GM21619 (cell line): ENCODE results near the gene SIDT2.
A peak's percentile ranks its signal among the peaks of the same experiment; 100 is the strongest.
"Not testable (repeated sequence)": the region's sequence is repeated elsewhere in the genome, so short reads cannot be mapped to it uniquely, and the experiment has no call there.

ENCODE experiments used
- ATAC-seq: cut with Tn5 transposase; IDR thresholded peaks from one replicate; pipeline ENCODE4 v1.9.1; 2021; ENCODE audit not compliant: unreplicated experiment

The SIDT2 gene

DNA sequence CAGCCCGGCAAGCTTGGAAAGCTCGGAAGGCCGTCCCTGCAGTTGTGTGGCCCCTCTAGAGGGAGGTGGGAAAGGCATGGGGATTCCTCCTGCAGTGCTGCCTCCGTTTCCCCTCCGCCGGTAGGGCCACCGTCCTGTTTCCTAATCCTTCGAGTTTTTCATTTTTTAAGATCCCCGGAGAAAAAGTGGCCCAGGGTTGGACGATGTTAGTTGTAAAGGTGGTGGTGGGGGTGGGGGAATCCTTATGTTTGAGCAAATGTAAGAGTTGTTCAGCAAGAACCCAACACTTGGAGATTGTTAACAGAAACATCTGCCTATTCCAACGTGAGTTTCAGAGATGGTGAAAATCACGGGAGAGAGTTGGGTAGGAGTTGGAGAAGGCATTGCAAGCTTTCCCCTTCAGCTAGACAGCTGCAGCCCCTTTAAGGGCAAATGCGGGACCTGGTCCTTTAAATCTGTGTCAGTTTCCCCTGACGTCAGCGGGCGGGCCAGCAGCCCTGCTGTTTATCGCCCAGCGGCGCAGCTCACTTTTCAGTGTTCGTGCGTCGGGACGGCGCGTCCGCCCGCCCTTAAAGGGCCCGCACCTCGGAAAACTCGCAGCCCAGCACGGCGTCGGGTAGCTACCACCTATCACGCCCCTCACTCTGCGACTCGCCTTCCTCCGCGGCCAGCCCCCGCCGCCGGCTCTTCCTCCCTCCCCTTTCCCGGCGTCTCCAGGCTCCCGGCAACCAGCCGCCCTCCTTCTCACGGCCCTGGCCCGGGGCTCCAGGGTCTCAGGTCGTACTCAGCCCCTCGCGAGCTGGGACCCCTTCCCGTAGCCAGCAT, at the start of gene SIDT2:
TSS of gene SIDT2 (plus strand) at position 534 of the 825 bp plus-strand sequence. CDS start 521 bp downstream, outside the sequence.
- peak; percentile 85 for ATAC-seq

DNA sequence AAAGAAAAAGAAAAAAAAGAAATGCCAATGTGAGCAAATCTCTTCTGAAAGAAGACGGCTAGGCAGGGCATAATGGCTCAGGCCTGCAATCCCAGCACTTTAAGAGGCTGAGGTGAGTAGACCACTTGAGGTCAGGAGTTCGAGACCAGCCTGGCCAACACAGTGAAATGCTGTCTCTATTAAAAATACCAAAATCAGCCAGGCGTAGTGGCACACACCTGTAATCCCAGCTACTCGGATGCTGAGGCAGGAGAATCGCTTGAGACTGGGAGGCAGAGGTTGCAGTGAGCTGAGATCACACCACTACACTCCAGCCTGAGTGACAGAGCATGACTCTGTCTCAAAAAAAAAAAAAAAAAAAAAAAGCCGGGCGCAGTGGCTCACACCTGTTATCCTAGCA, 48.1 kb upstream of the SIDT2 start:
- not testable (repeated sequence) for ATAC-seq

DNA sequence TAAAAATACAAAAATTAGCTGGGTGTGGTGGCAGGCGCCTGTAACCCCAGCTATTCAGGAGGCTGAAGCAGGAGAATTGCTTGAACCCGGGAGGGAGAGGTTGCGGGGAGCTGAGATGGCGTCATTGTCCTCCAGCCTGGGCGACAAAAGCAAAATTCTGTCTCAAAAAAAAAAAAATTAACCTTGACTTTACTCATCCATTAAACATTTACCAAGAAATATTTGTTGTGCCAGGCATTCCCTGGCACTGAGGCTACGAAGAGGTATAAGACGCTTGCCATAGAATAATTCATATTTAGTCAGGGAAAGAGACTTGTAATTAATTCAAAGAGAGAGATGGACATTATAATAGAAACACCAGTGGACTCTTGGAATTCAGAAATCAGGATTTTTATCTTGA, 47.7 kb upstream of the SIDT2 start:
- ATAC-seq = no peak

DNA sequence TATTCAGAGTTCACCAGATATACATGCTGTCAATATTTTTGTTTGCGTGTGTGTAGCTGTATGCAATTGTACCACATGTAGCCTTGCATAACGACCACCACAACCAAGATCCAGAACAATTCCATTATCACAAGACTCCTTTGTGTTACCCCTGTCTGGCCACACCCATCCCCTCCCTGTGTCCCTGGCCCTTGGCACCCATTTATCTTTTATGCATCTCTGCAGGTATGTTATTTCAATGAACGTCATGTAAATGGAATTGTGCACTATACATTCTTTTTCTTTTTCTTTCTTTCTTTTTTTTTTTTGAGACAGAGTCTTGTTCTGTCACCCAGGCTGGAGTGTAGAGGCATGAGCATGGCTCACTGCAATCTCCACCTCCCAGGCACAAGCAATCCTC, 44.1 kb upstream of the SIDT2 start:
- no peak for ATAC-seq

DNA sequence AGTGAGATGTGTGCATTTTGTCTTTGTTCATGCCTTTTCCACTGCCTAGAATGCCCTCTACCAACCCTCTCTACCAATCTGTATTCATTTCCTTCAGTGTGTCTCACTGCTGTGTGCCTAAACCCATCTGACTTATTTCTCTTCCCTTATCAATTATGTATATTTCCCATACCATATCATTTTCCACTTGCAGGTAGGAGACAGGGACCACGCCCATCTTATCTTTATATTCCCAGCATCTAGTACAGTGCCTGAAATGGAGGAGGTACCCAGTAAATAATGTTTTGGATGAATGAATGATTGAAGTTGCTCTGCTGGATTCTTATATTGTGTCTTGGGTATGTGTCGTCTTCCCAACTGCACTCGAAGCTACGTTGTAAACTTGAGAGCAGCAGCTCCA, 43.6 kb upstream of the SIDT2 start:
- ATAC-seq = not testable (repeated sequence)

DNA sequence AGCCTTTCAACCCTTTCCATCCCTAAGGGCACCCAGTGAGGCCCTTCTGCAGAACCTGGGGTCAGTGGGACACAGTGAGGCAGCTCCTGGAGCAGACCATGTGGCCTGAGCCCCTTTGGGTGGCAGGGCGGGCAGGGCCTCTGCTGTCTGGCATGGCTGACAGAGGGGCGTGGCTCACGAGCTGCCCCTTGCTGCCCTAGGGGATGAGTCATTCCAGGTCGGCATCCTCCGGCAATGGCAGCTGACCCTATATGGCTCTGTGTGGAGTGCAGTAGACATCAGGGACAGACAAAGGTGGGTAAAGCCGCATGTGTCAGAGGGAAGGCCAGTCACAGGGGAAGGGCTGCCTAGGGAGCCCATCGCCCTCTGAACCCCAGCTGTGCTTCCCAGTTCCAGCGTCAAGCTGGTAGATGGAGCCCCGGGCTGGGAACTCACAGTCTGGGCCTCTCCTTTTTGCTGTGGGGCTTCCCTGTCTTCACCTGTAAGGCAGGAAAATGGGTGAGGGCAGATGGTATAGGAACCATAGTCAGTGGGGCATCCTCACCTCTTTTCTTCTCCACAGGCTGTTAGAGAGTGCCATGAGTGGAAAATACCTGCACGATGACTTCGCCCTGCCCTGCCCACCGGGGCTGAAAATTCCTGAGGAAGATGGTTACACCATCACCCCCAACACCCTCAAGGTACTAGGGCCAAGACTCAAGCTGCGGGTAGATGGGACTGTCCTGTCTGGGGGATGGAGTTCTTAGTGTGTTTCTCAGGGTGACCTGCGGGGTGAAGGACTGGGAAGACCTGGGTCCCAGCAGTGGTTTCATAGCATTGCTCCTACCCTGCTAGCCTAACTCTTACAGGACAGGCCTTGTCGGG, 41.1 kb upstream of the SIDT2 start:
- not testable (repeated sequence) for ATAC-seq

DNA sequence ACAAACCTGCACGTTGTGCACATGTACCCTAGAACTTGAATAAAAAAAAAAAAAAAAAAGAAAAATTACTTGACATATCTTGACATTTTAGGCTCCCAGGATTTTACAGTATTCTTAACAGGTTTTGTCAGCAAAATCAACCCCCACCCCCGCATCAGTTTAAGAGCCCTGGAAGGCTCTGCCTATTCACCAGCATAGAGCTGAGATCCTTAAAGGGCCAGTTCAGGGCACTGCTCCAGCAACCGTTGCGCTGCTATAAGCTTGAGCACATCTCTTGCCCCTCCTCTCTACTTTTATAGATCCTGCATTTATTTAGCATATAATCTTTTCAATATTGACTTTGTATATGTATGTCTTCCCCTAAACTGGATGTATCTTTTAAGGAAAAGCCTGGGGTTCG, 35.2 kb upstream of the SIDT2 start:
- ATAC-seq = no peak

DNA sequence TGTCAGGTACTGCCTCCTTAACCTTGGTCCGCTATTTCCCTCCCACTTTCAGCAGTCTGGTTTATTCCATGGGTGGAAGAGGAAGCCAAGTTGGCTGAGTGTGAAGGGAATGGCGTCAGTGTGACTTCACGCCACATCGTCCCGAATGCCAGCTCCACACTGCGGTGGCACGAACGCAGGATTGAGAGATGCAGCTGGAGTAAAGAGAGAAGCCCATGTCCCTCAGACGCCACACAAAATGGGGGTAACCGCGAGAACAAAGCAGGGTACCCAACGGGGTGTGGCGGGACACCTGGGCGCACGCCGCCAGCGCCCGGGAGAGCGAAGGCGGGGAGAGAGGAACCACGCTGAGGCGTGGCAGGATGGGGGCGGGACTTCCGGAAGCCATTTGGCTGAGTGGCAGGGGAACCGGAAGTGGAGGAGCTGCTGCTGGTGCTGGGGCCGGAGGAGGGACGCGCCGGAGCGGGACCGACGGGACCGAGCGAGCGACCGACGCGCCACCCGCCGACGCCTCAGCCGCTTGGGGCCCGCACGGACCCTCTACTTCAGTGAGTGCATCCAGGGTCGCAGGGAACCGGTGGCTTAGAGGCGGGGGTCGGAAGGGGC, 34.6 kb upstream of the SIDT2 start, which contains the start of gene PAFAH1B2:
TSS of gene PAFAH1B2 (plus strand) at position 417 of the 606 bp plus-strand sequence. CDS start 8,161 bp downstream, outside the sequence.
- peak; percentile 95 for ATAC-seq

DNA sequence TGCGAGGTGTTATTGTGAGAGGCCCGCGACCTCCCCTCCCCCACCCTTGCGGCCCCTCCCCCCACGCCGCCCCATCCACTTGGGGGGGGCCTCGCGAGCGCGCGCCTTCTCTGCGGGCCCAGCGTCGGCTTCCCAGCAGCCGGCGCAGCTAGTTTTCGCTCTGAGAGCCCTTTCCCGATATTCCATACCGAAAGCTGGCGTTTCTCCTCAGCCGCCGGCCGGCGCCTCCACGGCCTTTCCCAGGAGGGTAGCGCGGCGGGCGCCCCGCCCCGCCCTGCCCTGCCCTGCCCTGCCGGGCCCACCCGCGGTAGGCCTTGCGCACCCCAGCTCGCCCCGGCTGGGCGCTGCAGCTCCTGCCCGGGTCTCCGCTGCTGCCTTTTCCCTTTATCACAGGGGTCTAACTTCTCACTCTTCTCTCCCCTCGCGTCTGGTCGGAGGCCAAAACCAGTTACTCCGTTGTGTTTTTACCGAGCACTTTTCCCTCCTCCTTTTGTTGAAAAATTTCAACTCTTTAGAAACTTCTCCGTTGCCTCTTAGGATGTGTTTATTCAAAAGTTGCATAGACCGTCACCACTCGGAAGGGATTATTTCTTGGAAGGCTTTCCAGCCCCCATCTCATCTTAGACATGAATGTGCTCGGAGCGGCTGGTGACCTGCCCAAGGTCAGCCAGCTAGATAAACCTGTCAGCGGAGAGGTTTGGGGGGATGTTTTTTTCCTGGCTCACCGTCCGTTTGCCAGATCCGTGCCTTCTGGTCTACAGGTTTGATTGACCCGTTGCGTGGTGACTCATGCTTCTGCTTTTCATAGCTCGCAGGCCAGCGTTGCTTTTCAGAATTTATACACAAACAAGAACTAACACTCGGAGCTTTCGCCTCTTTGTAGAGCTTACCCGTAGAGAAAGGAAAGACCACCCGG, 33.8 kb upstream of the SIDT2 start:
- peak; percentile 49 for ATAC-seq

DNA sequence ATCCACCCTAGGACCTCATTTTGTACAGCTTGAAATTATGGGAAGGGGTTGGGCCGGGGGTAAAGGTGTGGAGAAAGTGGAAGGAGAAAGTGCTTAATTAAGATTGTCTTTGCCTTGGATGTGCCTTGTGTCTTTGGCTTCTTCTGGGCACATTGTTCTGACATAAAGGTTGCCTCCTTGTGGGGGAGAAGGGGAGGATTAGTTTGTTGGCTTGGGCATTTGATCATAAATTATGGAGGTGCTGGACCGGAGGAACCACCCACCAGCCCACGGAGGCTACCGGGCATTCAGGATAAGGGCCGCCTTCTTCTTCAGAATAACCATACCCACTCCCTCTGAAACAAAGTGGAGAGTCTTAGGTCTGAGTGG, 33.2 kb upstream of the SIDT2 start:
- ATAC-seq = no peak

DNA sequence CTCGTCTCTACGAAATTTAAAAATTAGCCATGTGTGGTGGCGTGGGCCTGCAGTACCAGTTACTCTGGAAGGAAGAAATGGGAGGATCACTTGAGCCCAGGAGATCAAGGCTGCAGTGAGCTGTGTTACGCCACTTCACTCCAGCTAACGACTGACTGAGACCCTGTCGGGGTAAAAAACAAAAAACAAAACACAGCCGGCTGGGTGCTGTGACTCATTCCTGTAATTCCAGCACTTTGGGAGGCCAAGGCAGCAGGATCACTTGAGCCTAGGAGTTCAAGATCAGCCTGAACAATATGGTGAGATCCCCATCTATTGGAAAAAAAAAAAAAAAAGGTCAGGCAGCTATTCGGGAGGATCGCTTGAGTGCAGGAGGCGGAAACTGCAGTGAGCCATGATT, 32.0 kb upstream of the SIDT2 start:
- ATAC-seq = no peak

DNA sequence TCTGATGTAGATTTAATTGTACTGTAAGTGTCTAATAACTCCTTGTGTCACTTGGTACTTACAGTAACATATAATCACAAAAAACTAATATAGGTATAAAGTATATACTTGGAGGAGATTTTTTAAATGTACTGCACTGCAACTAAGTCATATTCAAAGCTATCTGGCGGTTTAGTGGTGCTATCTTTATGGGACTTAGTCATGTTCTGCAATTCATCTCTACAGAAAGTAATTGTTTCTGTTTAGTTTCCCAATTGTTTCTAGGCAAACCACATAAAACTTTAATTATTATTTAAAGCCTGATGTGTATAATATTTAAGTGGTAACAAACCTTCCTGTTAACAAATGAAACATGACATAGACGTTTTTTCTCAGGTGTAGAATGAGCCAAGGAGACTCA, 26.5 kb upstream of the SIDT2 start:
- ATAC-seq = no peak

DNA sequence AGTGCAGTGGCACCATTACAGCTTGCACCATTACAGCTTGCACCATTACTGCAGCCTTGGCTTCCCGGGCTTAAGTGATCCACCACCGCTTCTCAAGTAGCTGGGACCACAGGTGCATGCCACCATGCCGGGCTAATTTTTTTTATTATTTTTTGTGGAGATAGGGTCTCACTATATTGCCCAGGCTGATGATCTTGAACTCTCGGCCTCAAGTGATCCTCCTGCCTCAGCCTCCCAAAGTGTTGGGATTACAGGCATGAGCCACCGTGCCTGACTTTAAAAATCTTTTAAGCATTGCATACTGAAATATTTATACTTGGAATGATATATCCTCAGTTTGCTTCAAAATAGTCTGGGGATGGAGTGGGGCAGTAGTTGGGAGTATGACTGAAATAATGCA, 24.1 kb upstream of the SIDT2 start:
- ATAC-seq = no peak

DNA sequence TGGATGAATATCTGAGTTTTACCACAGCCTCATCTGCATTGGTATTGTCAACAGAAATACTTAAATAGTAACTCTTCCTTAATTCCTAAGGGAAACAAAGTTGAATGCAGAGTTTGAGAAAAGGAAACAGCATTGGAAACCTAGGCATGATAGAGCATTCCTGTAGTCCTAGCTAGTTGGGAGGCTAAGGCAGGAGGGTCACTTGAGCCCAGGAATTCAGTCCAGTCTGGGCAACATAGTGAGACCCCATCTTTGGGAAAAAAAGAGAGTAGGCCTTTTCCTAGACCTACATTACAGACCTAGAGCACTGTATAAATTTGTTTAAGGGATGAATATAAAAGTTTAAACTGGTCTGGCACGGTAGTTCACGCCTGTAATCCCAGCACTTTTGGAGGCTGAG, 21.0 kb upstream of the SIDT2 start:
- no peak for ATAC-seq

DNA sequence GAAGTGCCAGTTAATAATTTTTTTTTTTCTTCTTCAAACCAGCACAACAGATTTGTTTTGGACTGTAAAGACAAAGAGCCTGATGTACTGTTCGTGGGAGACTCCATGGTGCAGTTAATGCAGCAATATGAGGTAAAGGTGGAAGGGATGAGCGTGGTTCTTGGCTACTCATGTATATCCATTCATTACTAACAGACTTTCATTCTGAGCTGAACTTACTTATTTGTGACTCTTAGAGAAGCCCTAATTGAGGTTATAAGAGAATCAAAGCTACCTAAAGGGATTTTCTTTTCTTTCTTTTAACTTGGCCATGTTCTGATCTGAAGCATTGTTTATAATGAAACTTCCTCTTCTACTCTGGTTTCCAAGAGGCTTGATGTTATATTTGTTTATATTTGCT, 18.7 kb upstream of the SIDT2 start:
- no peak for ATAC-seq

DNA sequence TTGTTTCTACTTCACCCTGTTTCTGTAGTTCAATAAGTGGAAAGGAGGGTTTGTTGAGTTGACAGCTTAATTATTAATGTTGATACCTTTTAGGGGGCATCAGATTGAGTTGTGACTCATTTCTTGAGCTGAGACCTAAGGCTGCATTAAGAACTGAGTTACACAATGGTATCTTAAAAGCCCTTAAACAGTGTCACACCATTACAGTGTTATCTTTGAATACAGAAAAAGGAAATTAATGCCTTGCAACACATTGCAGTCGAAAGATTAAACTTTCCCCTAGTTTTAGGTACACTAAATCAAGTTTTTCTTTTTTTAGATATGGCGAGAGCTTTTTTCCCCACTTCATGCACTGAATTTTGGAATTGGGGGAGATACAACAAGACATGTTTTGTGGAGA, 17.7 kb upstream of the SIDT2 start:
- ATAC-seq = no peak

DNA sequence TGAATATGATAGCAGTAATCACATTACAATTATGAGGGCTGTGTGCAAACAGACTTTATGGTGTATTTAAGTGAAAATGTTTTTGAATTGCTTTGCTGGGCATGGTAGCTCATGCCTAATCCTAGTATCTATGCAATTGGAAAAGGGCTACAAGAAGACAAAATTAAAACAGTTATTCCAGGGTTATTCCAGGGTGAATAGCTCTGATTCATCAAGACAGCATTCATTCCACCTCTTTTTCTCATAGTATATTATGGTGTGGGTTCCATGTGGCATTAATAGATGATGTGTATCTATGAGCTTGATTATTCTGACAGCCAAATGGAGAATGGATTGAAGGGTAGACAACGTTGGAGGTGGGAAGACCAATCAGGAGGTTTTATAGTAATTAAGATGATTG, 12.1 kb upstream of the SIDT2 start:
- ATAC-seq = no peak

DNA sequence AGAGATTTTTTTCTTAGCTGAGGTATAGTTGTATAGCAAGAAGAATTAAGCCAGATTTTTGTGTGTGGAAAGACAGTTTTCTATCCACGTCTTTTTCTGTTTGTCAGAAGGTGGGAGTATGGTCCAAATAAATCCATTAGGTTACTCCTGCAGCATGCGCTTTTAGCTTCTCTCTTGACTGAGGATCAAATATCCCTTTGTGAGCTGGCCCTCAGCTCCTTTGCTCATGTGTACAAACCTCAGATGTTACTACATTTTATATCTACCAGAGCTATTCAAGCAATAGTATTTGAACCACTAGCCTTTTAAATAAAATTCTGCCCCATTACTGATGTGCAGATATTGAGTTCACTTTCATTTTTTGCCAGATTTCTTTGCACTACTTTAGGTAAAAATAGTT, 8.8 kb upstream of the SIDT2 start:
- ATAC-seq = no peak

DNA sequence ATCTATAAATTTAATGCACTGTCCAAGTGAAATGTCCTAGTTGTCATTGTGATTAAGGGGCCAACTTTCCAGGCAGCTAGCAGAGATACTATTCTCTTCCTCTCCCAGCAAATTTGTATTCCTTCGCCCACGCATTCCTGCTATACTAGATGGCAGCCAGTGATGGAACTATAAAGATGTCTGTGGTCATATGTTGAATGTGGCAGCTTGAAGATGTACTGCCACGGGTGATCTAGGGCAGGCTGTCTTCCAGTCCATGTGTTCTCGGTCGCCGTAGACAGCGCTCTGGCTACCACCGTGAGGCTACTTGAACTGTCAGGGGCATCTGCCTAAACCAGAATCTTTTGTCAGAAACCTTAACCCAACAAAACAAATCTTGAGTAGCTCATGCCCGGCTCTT, 8.3 kb upstream of the SIDT2 start:
- no peak for ATAC-seq

DNA sequence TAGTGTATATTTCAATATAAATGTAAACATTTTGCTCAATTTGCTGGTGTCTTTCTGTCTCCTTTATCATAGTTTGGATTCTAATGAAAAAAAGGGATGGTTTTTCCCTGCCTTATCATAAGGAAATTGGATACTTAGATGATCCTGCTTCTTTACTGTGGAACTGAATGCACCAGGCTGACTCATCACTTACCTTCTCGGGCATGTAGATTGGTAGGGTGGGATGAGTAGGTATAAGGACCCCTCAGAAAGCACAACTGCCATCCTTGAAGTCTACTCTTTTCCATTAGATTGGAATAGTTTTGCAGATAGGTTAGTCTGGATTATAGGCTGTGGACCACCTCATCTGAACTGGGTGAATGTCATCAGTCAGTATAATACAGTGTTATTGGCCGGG, 7.5 kb upstream of the SIDT2 start:
- ATAC-seq = no peak
